Activated T-helper 9 cell treated with anti-CD3 and anti-CD28 coated beads, Interleukin-2, amount 50 U/mL, for 16 hours (primary cell): ENCODE measurements around the gene CALML3.

ENCODE experiments used
- DNase-seq: peaks from one replicate; pipeline ENCODE4 v3.0.0-alpha.2; 2020; ENCODE audit warnings: low read depth

CALML3 gene

DNA sequence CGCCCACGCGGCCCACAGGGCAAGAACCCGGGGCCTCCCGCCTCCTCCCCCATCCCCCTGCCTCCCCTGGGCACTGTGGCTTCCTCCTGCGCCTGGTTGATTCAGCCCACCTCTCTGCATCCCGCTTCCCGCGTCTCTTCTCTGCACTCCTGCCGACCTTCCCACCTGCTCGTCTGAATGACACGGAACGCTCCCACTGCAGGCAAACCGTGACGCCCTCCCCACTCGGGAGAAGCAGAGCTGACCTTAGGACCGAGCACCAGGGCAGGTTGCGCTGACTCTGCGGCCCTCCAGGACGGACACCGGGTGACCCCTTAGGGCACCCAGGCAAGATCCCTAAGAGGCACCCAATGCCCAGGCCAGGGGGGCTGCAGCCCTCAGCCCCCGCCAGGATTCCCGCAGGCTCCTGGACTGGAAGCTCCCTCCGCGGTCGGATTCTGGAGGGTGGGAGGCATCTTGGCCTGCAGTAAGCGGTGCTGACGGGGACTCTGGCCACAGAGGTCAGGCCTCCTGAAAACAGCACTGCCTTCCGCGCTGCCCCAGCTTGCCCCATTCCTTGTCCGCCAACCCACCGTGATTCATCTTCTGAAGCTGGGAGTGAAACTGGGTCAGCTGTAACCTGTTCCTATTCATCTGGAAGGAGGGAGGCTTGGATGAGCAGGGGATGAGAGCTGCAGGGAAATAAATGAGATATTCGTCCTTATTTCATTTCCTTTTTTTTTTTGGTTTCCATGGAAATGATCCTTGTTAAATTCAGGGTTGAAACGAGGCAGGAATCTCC, 990 bp downstream of the CALML3 start:
- DNase-seq = no peak

DNA sequence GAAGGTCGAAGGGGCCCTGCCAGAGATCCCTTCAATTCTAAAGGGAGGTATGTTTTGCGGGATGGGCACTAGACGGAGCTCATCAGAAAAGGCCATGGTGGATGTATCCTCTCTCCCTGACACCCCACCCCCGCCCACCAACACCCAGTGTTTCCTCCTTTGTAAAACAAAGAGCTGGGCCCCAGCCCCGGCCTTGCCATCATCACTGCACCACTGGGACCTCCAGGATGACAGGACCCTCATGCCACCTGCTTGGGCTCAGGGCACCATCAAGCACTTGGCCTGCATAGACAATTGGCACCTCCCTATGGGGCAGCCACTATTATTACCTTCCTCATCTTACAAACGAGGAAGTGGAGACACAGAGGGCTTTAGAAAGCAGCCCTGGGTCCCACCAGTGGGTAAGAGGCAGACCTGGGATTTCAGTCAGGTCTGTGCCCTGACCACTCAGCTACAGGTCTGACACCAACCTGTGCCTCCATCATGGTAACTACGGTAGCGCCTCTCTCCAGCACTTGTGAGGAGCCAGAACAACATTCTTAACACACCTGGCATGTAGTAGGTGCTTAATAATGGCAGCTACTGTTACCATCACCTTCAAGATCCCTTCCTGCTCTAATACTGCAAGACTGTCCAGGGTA, 2.0 kb downstream of the CALML3 start:
- DNase-seq = no peak

DNA sequence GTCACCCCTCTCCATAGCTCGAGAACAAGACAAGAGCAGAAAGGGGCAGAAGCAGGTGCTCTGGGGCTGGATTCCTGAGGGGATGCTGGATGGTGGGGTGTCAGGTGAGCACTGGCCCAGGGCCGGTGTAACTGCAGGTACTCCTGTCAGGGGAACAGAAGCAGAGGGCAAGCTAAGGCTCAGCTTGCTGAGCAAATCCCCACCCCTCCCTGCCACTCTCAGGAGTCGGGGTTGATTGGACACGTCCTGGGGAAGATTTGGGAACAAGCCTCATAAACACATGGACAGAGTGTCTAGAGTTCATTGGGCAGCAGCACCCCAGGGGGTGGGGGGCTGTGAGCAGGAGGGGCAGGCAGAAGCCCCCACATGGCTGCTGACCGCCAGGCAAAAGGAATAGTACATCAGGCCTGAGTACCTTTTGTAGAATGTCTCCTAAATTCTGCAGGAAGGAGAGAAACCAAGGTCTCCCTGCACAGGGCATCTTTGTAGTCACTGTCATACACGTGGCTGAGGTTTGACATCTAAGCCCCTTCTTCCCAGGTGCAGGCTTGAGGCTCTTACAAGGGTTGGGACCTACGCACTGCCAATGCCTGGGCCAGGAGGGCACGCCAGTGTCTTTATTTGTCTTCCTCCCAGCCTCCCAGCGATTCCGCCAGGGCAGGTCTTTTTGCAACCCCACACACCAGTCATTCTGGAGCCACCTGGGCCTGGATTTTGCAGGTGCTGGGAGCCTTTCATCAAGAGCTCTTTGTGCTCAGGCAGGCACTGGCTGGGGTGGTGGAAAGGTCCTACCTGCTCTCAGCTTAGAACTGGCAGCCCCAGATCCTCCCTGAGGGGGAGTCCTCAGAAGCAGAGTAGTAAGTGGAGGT, 2.8 kb downstream of the CALML3 start:
- DNase-seq = no peak

DNA sequence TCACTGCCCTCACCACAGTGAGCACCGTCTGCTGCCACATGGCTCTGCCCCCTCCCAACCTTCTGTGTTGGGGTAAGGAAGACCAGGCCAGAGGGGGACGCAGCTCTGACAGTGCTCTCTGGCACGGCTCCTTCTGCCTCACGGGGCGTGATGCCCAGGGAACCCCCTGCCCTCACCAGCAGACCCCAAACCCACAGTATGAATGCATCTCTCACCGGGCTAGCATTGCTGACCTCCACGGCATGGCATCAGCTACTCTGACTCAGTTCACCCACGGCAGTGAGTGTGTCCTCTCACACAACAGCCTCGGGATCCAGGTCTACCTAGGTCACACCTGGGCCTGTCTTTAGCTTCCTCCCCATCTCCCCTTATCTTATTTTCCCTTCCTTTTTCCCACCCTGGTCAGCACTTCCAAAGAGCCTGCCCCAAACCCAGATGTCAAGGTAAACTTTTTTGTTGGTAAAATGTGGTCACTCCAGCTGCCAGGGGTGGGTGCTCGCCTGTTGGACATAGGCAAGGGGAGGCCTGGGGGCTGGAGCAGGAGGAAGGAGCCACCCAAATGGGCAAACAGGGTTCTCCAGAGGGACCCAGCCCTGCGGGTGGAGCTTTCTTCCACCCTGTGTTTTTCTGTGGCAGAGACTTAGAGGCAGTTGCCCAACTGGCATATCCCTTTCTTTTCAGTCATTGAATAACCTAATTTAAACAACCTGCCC, 4.4 kb downstream of the CALML3 start:
- no peak for DNase-seq

DNA sequence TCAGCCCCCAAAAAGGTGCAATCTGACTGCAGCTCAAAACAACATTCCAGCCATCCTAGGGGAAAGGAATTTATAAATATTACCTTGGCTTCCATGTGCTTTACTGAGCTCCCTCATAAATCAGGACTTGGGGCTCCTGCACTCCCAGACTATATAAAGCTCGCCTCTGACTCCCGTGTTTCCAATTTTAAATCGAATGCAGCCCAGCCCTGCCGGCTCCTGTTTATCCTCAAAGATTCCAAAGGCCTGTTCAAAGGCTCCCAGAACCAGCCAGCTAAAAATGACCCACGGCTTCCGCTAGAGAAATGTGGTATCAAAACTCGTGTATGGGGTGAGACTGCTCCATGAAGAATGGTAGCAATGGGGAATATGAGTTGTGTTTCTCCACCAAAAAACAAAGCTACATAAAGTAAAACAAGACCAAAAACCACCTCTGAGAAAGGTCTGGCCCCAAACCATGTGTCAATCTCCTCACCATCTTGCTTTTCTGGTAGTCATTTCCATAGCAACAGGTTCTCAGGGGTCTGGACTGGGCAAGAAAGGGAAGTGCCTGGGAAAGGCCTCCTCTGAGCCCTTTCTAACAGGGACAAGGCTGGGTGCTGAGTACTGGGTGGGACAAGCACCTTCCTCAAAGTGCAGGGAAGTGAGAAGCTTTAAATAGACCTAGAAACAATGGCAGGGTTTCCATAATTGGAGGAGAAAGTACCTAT, 5.1 kb downstream of the CALML3 start:
- DNase-seq = no peak

DNA sequence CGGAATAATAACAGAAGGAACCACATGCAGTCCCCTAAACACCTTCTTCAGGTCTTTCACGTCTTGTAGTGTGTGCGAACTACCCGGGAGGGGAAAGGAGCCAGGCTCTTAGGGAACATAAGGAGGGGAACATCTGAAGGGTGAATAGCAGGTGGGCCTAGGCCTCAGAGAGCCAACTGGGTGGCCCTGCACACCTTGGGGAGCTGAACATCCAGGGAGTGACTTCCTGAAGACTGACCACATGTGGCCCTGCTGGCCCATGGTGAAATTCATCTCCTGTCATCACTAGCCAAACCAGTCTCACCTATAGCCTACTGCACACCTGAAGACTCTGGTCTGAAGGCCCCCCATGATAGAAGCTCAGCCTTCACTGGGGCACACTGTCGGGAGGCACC, 5.6 kb downstream of the CALML3 start:
- no peak for DNase-seq

DNA sequence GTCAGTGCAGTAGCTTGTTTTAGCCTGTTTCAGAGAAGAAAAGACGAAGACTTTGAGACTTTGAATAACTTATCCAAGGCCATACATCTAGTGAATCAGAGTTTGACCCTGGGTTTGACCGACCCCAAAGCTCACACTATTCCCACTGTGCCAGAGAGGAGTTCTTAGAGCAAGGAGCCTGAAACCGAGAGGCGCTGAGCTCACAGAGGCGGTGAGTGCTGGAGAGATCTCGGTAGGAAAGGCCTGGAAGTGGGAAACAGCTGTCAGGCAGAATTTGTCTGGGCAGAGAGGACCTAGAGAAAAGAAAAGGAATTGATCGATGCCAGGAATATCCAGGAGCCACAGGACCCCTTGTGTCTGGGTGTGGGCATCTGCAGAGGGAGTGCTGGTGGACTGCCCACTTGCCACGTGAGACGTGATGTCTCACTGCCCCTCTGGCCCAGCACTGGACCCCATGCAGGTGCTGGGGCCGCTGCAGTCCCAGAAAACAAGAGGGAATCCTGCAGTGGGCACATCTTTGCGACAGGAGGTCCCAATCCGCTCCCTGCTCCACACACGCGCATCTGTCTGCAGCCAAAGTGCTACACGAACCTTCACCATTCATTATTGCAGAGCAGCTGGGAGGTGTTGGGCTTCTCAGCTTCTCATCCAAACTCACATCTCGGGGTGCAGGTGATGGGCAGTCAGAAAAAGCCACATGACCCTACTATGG, 6.2 kb downstream of the CALML3 start:
- DNase-seq = no peak

DNA sequence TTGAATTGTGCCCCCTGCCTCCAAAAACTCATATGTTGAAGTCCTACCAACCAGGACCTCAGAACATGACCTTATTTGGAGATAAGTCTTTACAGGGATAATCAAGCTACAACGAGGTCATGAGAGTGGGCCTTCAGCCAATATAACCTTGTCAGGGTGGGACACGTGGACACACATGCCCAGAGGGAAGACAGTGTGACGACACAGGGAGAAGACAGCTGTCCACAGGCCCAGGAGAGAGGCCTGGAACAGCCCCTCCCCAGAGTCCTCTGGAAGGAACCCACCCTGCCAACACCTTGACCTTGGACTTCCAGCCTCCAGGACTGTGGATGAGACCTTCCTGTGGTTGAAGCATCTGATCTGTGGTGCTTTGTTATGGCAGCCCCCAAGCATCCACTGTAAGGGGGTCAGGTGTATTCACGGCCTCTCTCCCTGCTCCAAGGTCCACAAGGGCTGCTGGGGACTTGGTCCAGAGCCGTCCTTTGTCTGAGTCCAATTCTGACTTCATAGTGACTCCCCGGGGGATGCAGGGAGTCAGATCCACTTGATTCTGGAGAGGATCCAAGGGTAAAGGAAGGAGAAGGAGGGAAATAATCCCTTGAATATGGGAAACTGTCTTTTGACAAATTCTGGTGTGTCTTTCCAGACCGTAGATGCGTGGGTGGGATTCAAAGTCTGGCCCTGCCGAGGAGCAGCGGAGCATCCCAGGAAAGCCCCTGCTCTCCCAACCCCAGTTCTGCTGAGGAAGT, 7.0 kb downstream of the CALML3 start:
- DNase-seq = no peak

DNA sequence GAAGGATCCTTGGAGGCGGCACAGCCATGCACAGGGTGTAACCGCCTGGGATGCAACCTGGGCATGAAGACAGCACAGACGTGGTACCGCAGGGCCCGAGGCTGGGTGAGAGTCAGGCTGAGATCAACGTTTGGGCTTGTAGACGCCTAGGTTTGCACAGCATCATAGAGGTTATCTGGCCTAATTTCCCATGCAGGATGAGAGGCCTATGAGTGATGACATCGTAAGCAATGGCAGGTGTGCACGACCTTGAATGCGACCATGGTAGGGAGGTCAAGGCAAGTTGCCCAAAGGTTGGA, 7.5 kb downstream of the CALML3 start:
- no peak for DNase-seq

DNA sequence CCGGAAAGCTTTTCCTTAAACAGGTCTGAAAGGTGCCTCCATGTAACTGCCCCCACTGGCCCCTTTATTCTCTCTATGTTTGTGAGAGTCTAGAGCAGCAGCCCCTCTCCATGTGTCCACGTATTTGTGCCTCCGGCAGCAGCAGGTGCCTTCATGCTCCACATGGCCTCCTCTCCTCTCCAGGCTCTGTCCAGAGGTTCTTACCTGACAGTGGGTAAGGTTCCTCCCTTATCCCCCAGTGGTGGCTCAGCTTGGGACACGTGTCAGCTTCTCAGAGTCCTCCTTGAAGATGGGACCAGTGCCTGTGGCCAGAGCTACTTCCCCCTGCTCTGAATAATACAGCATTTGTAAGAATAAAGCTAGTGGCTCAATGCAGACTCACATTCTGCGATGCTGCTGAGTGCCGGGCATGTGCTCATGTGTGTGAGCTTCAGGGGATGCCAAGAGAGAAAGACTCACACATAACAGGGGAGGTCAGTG, 7.9 kb downstream of the CALML3 start:
- no peak for DNase-seq

DNA sequence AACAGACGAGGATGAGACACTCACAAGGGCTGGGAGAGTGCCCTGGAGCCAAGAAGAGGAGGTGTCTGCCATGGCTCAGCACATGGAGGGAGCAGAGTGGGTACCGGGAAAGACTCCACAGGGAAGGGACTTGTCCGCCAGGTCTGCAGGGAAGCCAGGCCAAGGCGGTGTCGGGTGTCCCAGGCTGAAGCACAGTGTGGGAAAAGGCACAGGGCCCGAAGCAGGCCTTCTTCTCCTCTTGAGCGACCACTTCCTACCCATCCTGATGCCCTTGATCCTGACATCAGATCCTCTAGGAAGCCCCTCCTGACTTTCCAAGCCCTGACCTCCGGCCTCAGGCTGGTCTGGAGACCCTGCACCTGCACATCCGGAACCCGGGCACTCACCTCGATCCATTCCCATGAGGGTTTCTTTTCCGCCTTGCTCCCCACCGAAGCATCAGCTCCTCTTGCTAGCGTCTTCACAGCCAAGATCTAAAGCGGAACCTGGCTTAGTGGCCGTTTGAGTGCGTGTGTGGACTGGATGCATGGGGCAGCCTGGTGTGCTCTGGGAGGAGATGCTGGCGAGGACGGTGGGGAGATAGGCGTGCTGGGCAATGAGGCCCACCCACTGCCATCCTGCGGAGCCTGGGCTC, 8.5 kb downstream of the CALML3 start:
- no peak for DNase-seq

DNA sequence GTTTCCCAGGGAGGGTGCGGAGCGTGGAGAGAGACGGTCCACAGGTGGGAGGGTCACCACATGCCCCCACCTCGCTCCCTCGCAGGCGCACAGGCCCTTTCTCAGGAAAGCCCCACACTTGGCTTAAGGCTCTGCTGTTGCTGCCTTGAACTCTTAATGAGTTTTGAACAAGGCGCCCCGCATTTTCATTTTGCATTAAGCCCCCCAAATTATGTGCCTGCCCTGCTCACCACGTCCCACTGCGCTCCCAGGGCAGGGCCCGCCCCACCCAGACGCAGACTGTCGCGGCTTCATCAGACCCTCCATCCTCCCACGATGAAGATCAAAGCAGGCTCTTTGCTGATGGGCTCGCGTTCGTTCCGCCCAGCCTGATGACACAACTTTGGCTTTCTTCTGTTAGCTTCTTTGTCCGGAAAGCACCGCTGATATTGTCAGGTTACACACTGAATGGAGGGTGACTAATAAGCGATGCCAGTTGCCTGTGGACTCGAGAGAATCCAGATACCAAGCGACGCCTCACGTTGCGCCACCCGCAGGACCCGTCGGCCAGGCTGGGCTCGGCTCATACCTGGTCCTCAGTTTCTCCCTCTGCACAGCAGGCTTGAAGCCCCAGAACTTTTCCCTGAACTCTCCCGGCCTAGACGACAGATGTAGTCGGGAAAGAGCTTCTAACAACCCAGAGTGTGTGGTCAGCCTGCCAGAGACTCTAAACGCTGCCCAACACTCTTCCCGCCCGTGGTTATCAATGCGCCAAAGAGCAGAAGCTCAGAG, 9.5 kb downstream of the CALML3 start:
- DNase-seq = no peak

DNA sequence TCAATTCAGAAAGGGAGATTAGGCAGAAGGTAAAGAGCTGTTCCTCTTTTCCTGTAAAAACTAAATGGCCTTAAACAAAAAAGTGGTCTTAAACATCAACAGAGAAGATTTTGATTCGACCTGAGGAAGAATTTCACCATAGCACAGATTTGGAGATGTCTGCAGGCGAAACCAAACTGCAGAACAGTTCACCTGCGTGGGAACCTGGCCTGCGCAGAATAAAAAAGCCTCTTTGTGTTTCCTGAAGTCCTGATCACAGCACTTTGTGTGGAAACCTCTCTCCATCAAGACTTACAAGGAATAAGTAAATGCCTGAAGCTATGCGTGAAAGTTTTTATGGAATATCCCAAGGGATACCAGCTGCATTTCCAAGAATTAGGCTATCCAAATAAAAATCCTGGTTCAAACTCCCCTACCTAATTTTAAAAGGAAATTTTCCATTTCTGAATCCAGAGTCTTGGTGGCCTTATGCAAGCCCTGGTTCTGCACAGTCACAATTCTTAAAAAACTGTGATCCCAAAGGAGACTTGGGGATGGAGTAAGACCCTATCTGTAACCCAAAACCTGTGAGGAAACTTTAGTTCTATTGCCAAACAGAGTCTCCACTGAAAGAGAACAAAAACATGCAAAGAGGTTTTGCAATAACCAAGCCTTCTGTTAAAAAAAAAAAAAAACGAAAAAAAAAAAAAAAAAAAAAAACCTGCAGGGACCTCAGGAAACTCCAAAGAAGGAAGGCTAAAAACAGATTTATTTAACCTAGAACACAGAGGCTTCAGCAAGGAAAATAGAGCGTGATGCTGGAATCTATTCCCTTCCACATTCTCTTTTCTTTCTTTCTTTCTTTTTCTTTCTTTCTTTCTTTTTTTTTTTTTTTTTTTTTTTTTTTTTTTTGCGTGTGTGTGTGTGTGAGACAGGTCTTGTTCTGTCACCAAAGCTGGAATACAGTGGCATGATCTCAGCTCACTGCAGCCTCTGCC, 10.4 kb downstream of the CALML3 start:
- DNase-seq = no peak

DNA sequence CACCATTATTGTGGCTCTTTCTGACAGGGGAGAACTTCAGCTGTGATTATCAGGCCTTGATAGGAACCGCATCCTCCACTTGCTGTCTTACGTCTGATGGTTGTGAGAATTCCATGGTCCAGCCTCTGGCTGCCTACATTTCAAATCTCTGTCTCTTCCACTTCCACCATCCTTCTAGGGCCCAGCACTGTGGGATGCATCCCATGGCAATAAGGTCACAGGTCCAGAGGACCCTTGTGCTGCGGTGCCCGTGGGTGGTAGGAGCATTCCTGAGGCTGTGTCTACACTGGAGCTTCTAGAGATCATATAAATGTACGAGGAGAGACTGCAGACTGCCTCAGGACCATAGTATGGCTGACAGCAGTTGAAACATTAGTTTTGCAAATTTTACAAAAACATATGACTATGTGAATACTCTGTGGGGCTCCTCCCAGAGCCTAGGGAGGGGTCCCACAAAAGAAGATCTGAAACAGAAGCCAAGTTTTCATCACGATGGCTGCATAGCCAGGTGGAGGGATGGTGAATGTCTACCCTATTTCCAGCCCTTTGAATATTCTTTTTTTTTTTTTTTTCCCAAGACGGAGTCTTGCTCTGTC, 11.8 kb downstream of the CALML3 start:
- DNase-seq = no peak

DNA sequence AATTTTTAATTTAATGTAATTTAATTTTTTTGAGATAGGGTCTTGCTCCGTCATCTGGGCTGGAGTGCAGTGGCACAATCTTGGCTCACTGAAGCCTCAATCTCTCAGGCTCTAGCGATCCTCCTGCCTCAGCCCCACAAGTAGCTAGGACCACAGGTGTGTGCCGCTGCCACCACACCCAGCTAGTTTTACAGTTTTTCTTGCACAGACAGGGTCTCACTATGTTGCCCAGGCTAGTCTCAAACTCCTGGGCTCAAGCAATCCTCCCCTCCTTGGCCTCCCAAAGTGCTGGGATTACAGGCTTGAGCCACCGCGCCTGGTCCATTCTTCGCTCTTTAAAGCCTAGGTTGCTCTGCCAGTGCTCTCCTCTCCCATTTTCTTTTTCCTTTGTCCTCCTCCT, 12.9 kb downstream of the CALML3 start:
- no peak for DNase-seq

DNA sequence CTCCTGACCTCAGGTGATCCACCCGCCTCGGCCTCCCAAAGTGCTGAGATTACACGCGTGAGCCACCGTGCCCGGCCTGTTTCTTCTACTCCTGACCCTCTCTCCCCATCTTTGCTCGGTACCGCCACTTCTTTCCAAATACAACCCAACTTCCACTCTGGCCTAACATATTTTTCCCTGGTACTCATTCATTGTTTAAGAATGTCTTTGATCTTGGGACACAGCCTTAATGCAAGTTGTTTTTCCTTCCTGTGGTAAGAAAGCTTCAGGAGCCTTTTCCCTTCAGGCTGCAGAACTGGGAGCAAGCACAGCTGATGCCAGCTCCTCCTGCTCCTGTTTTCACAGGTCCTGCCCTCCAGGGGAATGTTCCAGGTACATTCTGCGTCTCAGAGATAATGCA, 13.7 kb downstream of the CALML3 start:
- no peak for DNase-seq

DNA sequence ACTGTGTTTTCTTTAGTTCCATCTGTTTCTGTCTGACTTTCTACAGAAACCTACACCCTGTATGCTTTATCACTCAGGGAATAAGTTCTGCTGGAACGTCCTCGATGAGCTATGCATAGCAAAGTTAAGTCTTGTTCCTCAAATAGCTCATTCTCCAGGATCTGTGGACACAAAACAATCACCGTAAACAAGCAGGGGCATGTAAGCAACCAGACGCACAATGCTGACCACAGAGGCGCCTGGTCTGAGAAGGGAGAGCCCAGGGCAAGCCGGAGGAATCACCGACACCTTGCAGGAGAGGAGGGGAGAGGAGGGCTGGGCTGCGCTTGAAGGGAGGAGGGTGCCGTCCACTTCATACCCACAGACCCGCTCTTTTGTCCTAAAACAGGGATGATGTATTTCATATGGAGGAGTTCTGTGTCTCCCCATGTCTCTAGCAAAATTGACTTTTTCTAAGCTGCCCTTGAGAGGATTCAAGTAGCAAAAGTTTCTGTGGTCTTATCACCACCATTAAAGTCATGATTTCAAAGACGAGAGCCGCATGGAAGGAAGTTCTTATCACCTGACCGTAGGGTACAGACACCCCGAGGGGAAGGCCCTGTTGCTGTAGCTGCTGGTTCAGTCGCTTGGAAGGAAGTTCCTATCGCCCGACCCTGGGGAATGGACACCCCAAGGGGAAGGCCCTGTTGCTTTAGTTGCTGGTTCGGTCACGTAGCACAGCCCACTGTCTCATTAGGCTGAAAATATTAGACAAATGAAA, 14.3 kb downstream of the CALML3 start:
- no peak for DNase-seq
